ENCODE results near the gene KCTD10.

GRCh38 chr12:109517619-109518018 is 40.5 kb upstream of the KCTD10 start:
- TF ChIP-seq SP1 (IDR thresholded peaks at IDR 0.05) (no peak), RAD21 (IDR thresholded peaks at IDR 0.05) (no peak), TAF1 (conservative IDR thresholded peaks at IDR 0.05) (no peak)
- TF ChIP-seq, protein P1, sequence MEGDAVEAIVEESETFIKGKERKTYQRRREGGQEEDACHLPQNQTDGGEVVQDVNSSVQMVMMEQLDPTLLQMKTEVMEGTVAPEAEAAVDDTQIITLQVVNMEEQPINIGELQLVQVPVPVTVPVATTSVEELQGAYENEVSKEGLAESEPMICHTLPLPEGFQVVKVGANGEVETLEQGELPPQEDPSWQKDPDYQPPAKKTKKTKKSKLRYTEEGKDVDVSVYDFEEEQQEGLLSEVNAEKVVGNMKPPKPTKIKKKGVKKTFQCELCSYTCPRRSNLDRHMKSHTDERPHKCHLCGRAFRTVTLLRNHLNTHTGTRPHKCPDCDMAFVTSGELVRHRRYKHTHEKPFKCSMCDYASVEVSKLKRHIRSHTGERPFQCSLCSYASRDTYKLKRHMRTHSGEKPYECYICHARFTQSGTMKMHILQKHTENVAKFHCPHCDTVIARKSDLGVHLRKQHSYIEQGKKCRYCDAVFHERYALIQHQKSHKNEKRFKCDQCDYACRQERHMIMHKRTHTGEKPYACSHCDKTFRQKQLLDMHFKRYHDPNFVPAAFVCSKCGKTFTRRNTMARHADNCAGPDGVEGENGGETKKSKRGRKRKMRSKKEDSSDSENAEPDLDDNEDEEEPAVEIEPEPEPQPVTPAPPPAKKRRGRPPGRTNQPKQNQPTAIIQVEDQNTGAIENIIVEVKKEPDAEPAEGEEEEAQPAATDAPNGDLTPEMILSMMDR (IDR thresholded peaks at IDR 0.05; ENCODE audit: low read depth, low read length, missing input control): no peak
